GM12878 (cell line): ENCODE data around the gene SETD1B. TPM values are rescaled to one million over a fixed set of nuclear protein-coding genes. Genes with fewer than 3 reads are reported as not detected.

Experiments used
- ASH2L ChIP-seq: fragments of 300-600, 200-600 bp; sonication (generic); IDR thresholded peaks from 2 replicates; pipeline ENCODE4 v1.6.1; 2017; ENCODE audit warnings: low read depth, mild to moderate bottlenecking, borderline replicate concordance
- ATF2 ChIP-seq: IDR thresholded peaks from 2 replicates; pipeline ENCODE4 v1.6.1; 2012; ENCODE audit warnings: low read length, inconsistent platforms
- CBX5 ChIP-seq: sonication (generic); IDR thresholded peaks from 2 replicates; pipeline ENCODE4 v1.6.1; 2016; ENCODE audit warnings: low read depth, moderate library complexity, mild to moderate bottlenecking, inconsistent platforms
- E2F4 ChIP-seq: IDR thresholded peaks from 2 replicates; pipeline ENCODE4 v1.6.1; 2012; ENCODE audit warnings: low read depth, low read length, improper control_type of control experiment
- EP300 ChIP-seq, 2 experiments: fragments of 150-350 bp in 1 of 2; IDR thresholded peaks; 2 replicates each; pipeline ENCODE4 v1.6.1; 2011 to 2012; ENCODE audit warnings: low read depth in 2 of 2, low read length in 2 of 2, borderline replicate concordance in 1 of 2, improper control_type of control experiment in 1 of 2, inconsistent platforms in 1 of 2; ENCODE audit not compliant: control insufficient read depth in 1 of 2
- FOXK2 ChIP-seq: fragments of 450-650 bp; IDR thresholded peaks from 2 replicates; pipeline ENCODE4 v1.6.1; 2017; ENCODE audit warnings: mild to moderate bottlenecking, moderate library complexity
- GATAD2B ChIP-seq: fragments of 450-650 bp; conservative IDR thresholded peaks from 2 replicates; pipeline ENCODE4 v1.6.1; 2017; ENCODE audit warnings: low read depth, mild to moderate bottlenecking, moderate library complexity
- HDGF ChIP-seq: fragments of 450-650 bp; IDR thresholded peaks from 2 replicates; pipeline ENCODE4 v1.6.1; 2016; ENCODE audit warnings: antibody characterized with exemption
- IRF3 ChIP-seq: fragments of 450-650 bp; IDR thresholded peaks from 2 replicates; pipeline ENCODE4 v1.6.1; 2014; ENCODE audit warnings: mild to moderate bottlenecking
- JUNB ChIP-seq: IDR thresholded peaks from 2 replicates; pipeline ENCODE4 v1.6.1; 2016; ENCODE audit warnings: antibody characterized with exemption, mild to moderate bottlenecking
- LARP7 ChIP-seq: fragments of 450-650 bp; IDR thresholded peaks from 2 replicates; pipeline ENCODE4 v1.6.1; 2017; ENCODE audit warnings: mild to moderate bottlenecking
- MEF2B ChIP-seq: fragments of 450-650 bp; IDR thresholded peaks from 2 replicates; pipeline ENCODE4 v1.6.1; 2018; ENCODE audit warnings: mild to moderate bottlenecking, moderate library complexity; ENCODE audit not compliant: partially characterized antibody, poor library complexity, severe bottlenecking
- PRDM15 ChIP-seq: fragments of 450-650 bp; formaldehyde crosslinking; IDR thresholded peaks from 2 replicates; pipeline ENCODE4 v1.4.0; 2020; ENCODE audit warnings: mild to moderate bottlenecking, moderate library complexity
- RAD21 ChIP-seq: IDR thresholded peaks from 2 replicates; pipeline ENCODE4 v1.6.1; 2011; ENCODE audit warnings: mild to moderate bottlenecking, low read depth, low read length, moderate library complexity; ENCODE audit not compliant: insufficient read depth
- SMAD5 ChIP-seq: IDR thresholded peaks from 2 replicates; pipeline ENCODE4 v1.6.1; 2016; ENCODE audit warnings: antibody characterized with exemption, low read depth
- SPI1 ChIP-seq: IDR thresholded peaks from 2 replicates; pipeline ENCODE4 v1.6.1; 2011; ENCODE audit warnings: low read depth, mild to moderate bottlenecking, low read length, moderate library complexity, borderline replicate concordance; ENCODE audit not compliant: insufficient read depth
- SRF ChIP-seq, 2 experiments: IDR thresholded peaks; 2 replicates each; pipeline ENCODE4 v1.6.1; 2011; ENCODE audit warnings: low read depth in 2 of 2, low read length in 2 of 2, mild to moderate bottlenecking in 1 of 2, moderate library complexity in 1 of 2
- SUPT20H ChIP-seq: IDR thresholded peaks from 2 replicates; pipeline ENCODE4 v1.6.1; 2011; ENCODE audit warnings: low read depth, mild to moderate bottlenecking, low read length, moderate library complexity, borderline replicate concordance; ENCODE audit not compliant: control insufficient read depth
- YBX1 ChIP-seq: fragments of 450-650 bp; IDR thresholded peaks from 2 replicates; pipeline ENCODE4 v1.6.1; 2016; ENCODE audit warnings: antibody characterized with exemption
- ZZZ3 ChIP-seq: IDR thresholded peaks from 2 replicates; pipeline ENCODE4 v1.6.1; 2011; ENCODE audit warnings: low read depth; ENCODE audit not compliant: control insufficient read depth, insufficient read length
- polyA plus RNA-seq, 11 experiments: library from polyadenylated mRNA; depleted of rRNA in 4 of 11; unstranded in 6 of 11; stranded (reverse) in 5 of 11; fragments of >200 nt; fragmentation: Nextera tagmentation in 4 of 11; fragmentation: Illumina TruSeq in 1 of 11; extraction: Ambion mirVana in 4 of 11; extraction: Trizol in 1 of 11; gene quantifications; 1 replicate in 1 of 11; 2 replicates in 10 of 11; pipeline versions ENCODE4 v1.2.1 to v1.2.3, GENCODE V29; 2011 to 2016; ENCODE audit warnings: inconsistent platforms in 2 of 11, missing spikeins in 2 of 11, low read depth in 1 of 11
- total RNA-seq, 4 experiments: library from RNA; depleted of rRNA in 3 of 4; stranded (reverse); fragments of >200 nt in 3 of 4; fragmentation: Illumina TruSeq in 1 of 4; extraction: Trizol in 1 of 4; gene quantifications; 2 replicates each; pipeline versions ENCODE4 v1.2.1 to v1.2.3, GENCODE V29; 2013 to 2021

The SETD1B gene
- total and polyA plus RNA-seq, 10 of the 15 experiments (the other 5 are each of a cell fraction or from before 2014, with no cell fraction given), result 0.50 to 17.3 (median 1.6) TPM

- TF ChIP-seq E2F4 (no peak), SMAD5 (no peak), YBX1 (no peak), PRDM15 (CRISPR knock-in tag) (no peak), SPI1 (no peak), MEF2B (peak; percentile 7), IRF3 (no peak), ATF2 (no peak), JUNB (no peak), LARP7 (peak; percentile 34; the same call in 1 of the 2 replicates), EP300 (IDR thresholded peaks at IDR 0.05; ENCODE audit: borderline replicate concordance in 1 of 2, control insufficient read depth in 1 of 2, low read depth in 2 of 2, low read length in 2 of 2) (no peak), FOXK2 (peak; percentile 49; the same call in 1 of the 2 replicates), GATAD2B (no peak), ZZZ3 (no peak), RAD21 (no peak), SUPT20H (no peak), ASH2L (no peak), SRF (IDR thresholded peaks at IDR 0.05; ENCODE audit: low read depth in 2 of 2, low read length in 2 of 2) (no peak), CBX5 (no peak), HDGF (no peak)
Observed at GRCh38 chr12:121804417-121805111, 755 bp downstream of the SETD1B start (continued).
